ENCODE results near the gene VANGL2.

Gene VANGL2

DNA sequence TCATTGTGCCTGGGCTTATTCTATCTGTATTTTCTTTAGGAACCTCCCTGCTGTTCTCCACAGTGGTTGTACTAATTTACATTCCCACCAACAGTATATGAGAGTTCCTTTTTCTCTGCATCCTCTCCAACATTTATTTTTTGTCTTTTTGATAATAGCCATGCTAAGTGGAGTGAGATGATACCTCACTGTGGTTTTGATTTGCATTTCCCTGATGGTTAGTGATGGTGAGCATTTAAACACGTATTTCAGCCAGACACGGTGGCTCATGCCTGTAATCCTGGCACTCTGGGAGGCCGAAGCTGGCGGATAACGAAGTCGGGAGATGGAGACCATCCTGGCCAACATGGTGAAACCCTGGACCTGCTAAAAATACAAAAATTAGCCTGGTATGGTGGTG, 64.8 kb downstream of the VANGL2 start:
- DNase-seq, result no peak

DNA sequence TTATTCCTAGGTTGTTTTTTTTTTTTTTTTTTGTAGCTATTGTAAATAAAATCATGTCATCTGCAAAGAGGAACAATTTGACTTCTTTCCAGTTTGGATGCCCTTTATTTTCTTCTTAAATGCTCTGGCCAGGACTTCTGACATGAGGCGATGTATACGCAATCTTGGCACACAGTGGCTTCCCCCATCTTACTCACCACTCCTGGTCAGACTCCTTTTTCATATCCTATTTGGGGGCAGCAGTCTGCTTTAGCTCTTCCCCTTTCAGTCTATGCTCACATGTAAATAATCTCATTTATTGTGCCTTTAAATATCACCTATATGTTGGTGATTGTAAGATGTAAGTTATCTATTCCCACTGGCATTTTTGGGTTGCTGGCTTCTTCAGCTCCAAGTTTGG, 66.6 kb downstream of the VANGL2 start:
- no peak for DNase-seq

- no peak for DNase-seq
Measured at GRCh38 chr1:160467576-160467975, 67.2 kb downstream of the VANGL2 start.

DNA sequence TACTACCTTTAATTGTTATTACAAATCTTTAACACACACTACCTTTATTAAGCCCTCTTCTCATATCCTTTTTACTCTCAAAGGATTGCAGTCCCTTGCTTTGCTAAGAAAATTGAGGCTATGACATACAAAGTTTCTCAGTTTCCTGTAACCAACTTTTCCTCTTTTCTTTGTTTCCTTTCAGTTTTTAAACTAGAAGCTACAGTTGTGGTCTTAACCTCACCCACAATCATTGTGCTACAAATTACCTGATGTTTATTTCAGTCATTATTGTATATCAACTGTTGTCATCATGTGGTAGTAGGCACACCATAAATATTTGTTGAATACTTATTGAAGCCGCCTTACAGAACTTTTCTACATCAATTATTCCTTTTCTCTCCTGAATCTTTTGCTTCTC, 70.9 kb downstream of the VANGL2 start:
- no peak for DNase-seq

DNA sequence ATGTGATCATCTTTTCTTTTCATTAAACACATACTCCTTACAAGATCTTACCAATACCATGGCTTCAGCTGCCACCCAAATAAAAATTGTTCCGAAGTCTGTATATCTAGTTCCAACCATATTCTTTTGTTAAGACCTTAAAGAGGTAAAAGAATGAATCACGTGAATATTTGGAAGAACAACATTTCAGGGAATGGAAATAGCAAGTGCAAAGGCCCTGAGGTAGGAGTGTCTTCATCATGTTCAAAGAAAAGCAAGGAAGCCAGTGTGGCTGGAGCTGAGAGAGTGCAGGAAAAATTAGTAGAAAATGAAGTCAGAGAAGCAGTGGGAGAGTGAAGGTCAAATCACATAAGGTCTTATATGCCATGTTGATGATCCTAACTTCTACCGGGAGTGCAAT, 71.7 kb downstream of the VANGL2 start:
- DNase-seq, result no peak

GRCh38 chr1:160474392-160475242, 74.3 kb downstream of the VANGL2 start:
- DNase-seq, result no peak

Data from NCI-H1417 treated with DMSO at 0.1 percent for 48 hours (cell line).